Fibroblast of lung (primary cell): ENCODE results near the gene CIB2. TPM values are rescaled to one million over a fixed set of nuclear protein-coding genes. Genes with fewer than 3 reads are reported as not detected.

Experiments used
- DNase-seq, 2 donors: peaks; one replicate each; pipeline versions ENCODE4 v3.0.0 to v3.0.0-alpha.2; 2010; ENCODE audit warnings: low read depth in 2 of 2
- H2AFZ ChIP-seq: 2 replicates; pipeline ENCODE4 v1.5.1; 2012; ENCODE audit warnings: low read length, control low read depth, inconsistent platforms
- H3K27ac ChIP-seq: 2 replicates; pipeline ENCODE4 v1.5.1; 2011; ENCODE audit warnings: low read length, control low read depth; ENCODE audit not compliant: insufficient read depth
- H3K27me3 ChIP-seq: 2 replicates; pipeline ENCODE4 v1.5.1; 2011; ENCODE audit warnings: mild to moderate bottlenecking, low read length; ENCODE audit not compliant: control insufficient read depth, insufficient read depth
- H3K36me3 ChIP-seq: 2 replicates; pipeline ENCODE4 v1.5.1; 2011; ENCODE audit warnings: low read length; ENCODE audit not compliant: control insufficient read depth, insufficient read depth
- H3K4me1 ChIP-seq: 2 replicates; pipeline ENCODE4 v1.5.1; 2011; ENCODE audit warnings: low read length; ENCODE audit not compliant: control insufficient read depth, insufficient read depth; ENCODE audit errors: extremely low read depth
- H3K4me2 ChIP-seq: 2 replicates; pipeline ENCODE4 v1.5.1; 2011; ENCODE audit warnings: low read length, control low read depth; ENCODE audit not compliant: insufficient read depth; ENCODE audit errors: extremely low read depth
- H3K4me3 ChIP-seq, 4 experiments: fragments of 200-600 bp in 1 of 4; sonication (generic) in 1 of 4; replicated peaks in 1 of 4; 2 replicates each; pipeline ENCODE4 v1.5.1; 2011 to 2016; ENCODE audit warnings: low read length in 4 of 4, low read depth in 3 of 4, mild to moderate bottlenecking in 3 of 4, control low read depth in 2 of 4, inconsistent platforms in 1 of 4, mixed read lengths in 1 of 4; ENCODE audit not compliant: insufficient read depth in 1 of 4; ENCODE audit errors: control extremely low read depth in 1 of 4
- H3K79me2 ChIP-seq: 2 replicates; pipeline ENCODE4 v1.5.1; 2012; ENCODE audit warnings: mild to moderate bottlenecking, low read length, inconsistent platforms; ENCODE audit not compliant: control insufficient read depth, insufficient read depth
- H3K9ac ChIP-seq: 2 replicates; pipeline ENCODE4 v1.5.1; 2011; ENCODE audit warnings: mild to moderate bottlenecking, low read length, control low read depth; ENCODE audit not compliant: insufficient read depth
- H3K9me3 ChIP-seq: 2 replicates; pipeline ENCODE4 v1.5.1; 2012; ENCODE audit warnings: low read depth, low read length; ENCODE audit not compliant: control insufficient read depth, insufficient read depth
- H4K20me1 ChIP-seq: 2 replicates; pipeline ENCODE4 v1.5.1; 2011; ENCODE audit warnings: low read length; ENCODE audit not compliant: control insufficient read depth, insufficient read depth; ENCODE audit errors: extremely low read depth
- CTCF ChIP-seq, 2 donors: IDR thresholded peaks in 1 of 2; conservative IDR thresholded peaks in 1 of 2; 1 replicate in 1 of 2; 2 replicates in 1 of 2; pipeline ENCODE4 v1.5.1; 2011 to 2012; ENCODE audit warnings: low read length in 2 of 2, control low read depth in 1 of 2, inconsistent platforms in 1 of 2, low read depth in 1 of 2, mild to moderate bottlenecking in 1 of 2
- EZH2 ChIP-seq: IDR thresholded peaks from 2 replicates; pipeline ENCODE4 v1.5.1; 2012; ENCODE audit warnings: low read length, control low read depth, mild to moderate bottlenecking; ENCODE audit errors: missing control alignments
- polyA plus RNA-seq, 2 donors: library from polyadenylated mRNA; depleted of rRNA in 1 of 2; stranded (reverse) in 1 of 2; unstranded in 1 of 2; fragments of >200 nt; gene quantifications; 2 replicates each; pipeline ENCODE4 v1.2.1, GENCODE V29; 2011 to 2012; ENCODE audit warnings: missing spikeins in 1 of 2
- total RNA-seq: library from RNA; depleted of rRNA; stranded (reverse); fragments of >200 nt; gene quantifications from 2 replicates; pipeline ENCODE4 v1.2.1, GENCODE V29; 2014

Gene CIB2
- total and polyA plus RNA-seq, 2 donors (not counting 1 experiment from before 2014, with no cell fraction given) = 3.1 to 4.2 TPM

GRCh38 chr15:78054966-78055365 is 76.3 kb downstream of the CIB2 start:
- Histone ChIP-seq H3K9ac (no peak overlapping the region), H3K27me3 (no peaks in the 10 kb centered on the region), H3K4me2 (no peak overlapping the region), H3K27ac (no peak overlapping the region), H2AFZ (no peak overlapping the region), H4K20me1 (no peaks in the 10 kb centered on the region), H3K9me3 (no peaks in the 10 kb centered on the region), H3K36me3 (peaks cover 6% of the 10 kb centered on the region), H3K4me3 (no peak overlapping the region), H3K4me1 (peaks cover 29% of the 10 kb centered on the region), H3K79me2 (peaks cover 41% of the 10 kb centered on the region)
- no peak for TF ChIP-seq CTCF (conservative IDR thresholded peaks at IDR 0.05 in 1 of 2, IDR thresholded peaks at IDR 0.05 in 1 of 2; ENCODE audit: low read depth in 1 of 2, low read length in 2 of 2)
- TF ChIP-seq EZH2 = no peak
- DNase-seq = no peak

Other genes with a start within 250 kb of the CIB2 start
- 73.3 and 75.5 TPM in 2 replicates for gene TBC1D2B, start 53.7 kb downstream of the CIB2 start, total RNA-seq
- gene TBC1D2B, start 53.7 kb downstream of the CIB2 start, polyA plus RNA-seq = 28.4 and 49.4 TPM in 2 replicates
- gene SH2D7, start 38.9 kb downstream of the CIB2 start, total RNA-seq = not detected in 2 replicates
- gene SH2D7, start 38.9 kb downstream of the CIB2 start, polyA plus RNA-seq = 0.03 TPM in 1 of 2 replicates, not detected in the other
- gene IDH3A, start 17.9 kb upstream of the CIB2 start, total RNA-seq = 24.9 and 25.2 TPM in 2 replicates
- 65.0 and 84.6 TPM in 2 replicates for gene IDH3A, start 17.9 kb upstream of the CIB2 start, polyA plus RNA-seq
- gene ACSBG1, start 103.1 kb upstream of the CIB2 start, total RNA-seq = not detected in 2 replicates
- not detected in 2 replicates for gene ACSBG1, start 103.1 kb upstream of the CIB2 start, polyA plus RNA-seq
- 4.1 and 7.9 TPM in 2 replicates for gene DNAJA4, start 133.1 kb upstream of the CIB2 start, total RNA-seq
- 2.3 and 3.1 TPM in 2 replicates for gene DNAJA4, start 133.1 kb upstream of the CIB2 start, polyA plus RNA-seq
- 47.1 and 49.1 TPM in 2 replicates for gene SKIC8, start 168.2 kb upstream of the CIB2 start, total RNA-seq
- 82.2 and 84.5 TPM in 2 replicates for gene SKIC8, start 168.2 kb upstream of the CIB2 start, polyA plus RNA-seq
- not detected in 2 replicates for gene CRABP1, start 208.9 kb upstream of the CIB2 start, total RNA-seq
- gene CRABP1, start 208.9 kb upstream of the CIB2 start, polyA plus RNA-seq = not detected in 2 replicates